Neural cell (in vitro differentiated cells): ENCODE data around the gene ZBTB21.

Source experiments
- CTCF ChIP-seq: fragments of 450-650 bp; IDR thresholded peaks from 2 replicates; pipeline ENCODE4 v1.5.1; 2014; ENCODE audit warnings: antibody characterized with exemption, mild to moderate bottlenecking, moderate library complexity; ENCODE audit not compliant: poor library complexity, severe bottlenecking
- EZH2 ChIP-seq: fragments of 200-600, 300-800 bp; shearing (Covaris generic), sonication (generic); IDR thresholded peaks from 2 replicates; pipeline ENCODE4 v1.6.1; 2014; ENCODE audit warnings: antibody characterized with exemption, low read length, borderline replicate concordance, mild to moderate bottlenecking; ENCODE audit not compliant: insufficient read depth, poor library complexity, severe bottlenecking
- MXI1 ChIP-seq: fragments of 450-650 bp; conservative IDR thresholded peaks from 2 replicates; pipeline ENCODE4 v1.6.1; 2014; ENCODE audit warnings: antibody characterized with exemption, mild to moderate bottlenecking; ENCODE audit not compliant: poor library complexity, severe bottlenecking
- POLR2AphosphoS5 ChIP-seq: IDR thresholded peaks from 2 replicates; pipeline ENCODE4 v1.6.1; 2012
- SMC3 ChIP-seq: fragments of 450-650 bp; conservative IDR thresholded peaks from 2 replicates; pipeline ENCODE4 v1.6.1; 2014; ENCODE audit warnings: antibody characterized with exemption, mild to moderate bottlenecking, moderate library complexity; ENCODE audit not compliant: poor library complexity
- TAF1 ChIP-seq: IDR thresholded peaks from 2 replicates; pipeline ENCODE4 v1.6.1; 2012; ENCODE audit warnings: low read depth

- TF ChIP-seq CTCF (no peak), POLR2AphosphoS5 (no peak), MXI1 (no peak), EZH2 (no peak), SMC3 (no peak), TAF1 (no peak)
Observed at GRCh38 chr21:42037943-42038342, 27.8 kb upstream of the ZBTB21 start.
